Daoy (cell line): ENCODE measurements around the gene KIAA1671. TPM values are rescaled to one million over a fixed set of nuclear protein-coding genes. Genes with fewer than 3 reads are reported as not detected.
A peak's percentile ranks its signal among the peaks of the same experiment; 100 is the strongest.
"Not testable (repeated sequence)": the region's sequence is repeated elsewhere in the genome, so short reads cannot be mapped to it uniquely, and the experiment has no call there.

Source experiments
- DNase-seq: peaks from one replicate; pipeline ENCODE4 v3.0.0-alpha.2; 2015; ENCODE audit warnings: low read depth
- total RNA-seq: library from RNA; depleted of rRNA; stranded (reverse); fragments of >200 nt; shearing (Covaris generic); gene quantifications from 2 replicates; pipeline ENCODE4 v1.2.3, GENCODE V29; 2014; rRNA removed

KIAA1671 gene
- total RNA-seq, 1 experiment from 2014 or later = 5.5 TPM

GRCh38 chr22:25233706-25234105, 281.2 kb downstream of the KIAA1671 start:
- DNase-seq = not testable (repeated sequence)

- peak; percentile 90 for DNase-seq
Observed at GRCh38 chr22:25235547-25236290, 283.2 kb downstream of the KIAA1671 start.

- peak; percentile 13 for DNase-seq
Observed at GRCh38 chr22:25236417-25236816, 283.9 kb downstream of the KIAA1671 start.

GRCh38 chr22:25237503-25237902, 285.0 kb downstream of the KIAA1671 start:
- DNase-seq = no peak

- not testable (repeated sequence) for DNase-seq
Observed at GRCh38 chr22:25238058-25238457, 285.5 kb downstream of the KIAA1671 start.

Other genes starting within 250 kb of the KIAA1671 start
- not detected in 2 replicates for gene PIWIL3, start 178.0 kb upstream of the KIAA1671 start, total RNA-seq
- 0.12 TPM in 1 of 2 replicates, not detected in the other for gene SGSM1, start 146.5 kb upstream of the KIAA1671 start, total RNA-seq
- not detected in 2 replicates for gene LHFPL7, start 6.0 kb upstream of the KIAA1671 start, total RNA-seq
- not detected in 2 replicates for gene CRYBB3, start 247.1 kb downstream of the KIAA1671 start, total RNA-seq